COLO668 (cell line): Measurements from ENCODE around the gene PLD4.
A peak's percentile ranks its signal among the peaks of the same experiment; 100 is the strongest.

ENCODE experiments used
- DNase-seq: peaks from one replicate; lab custom pipeline; 2025; ENCODE audit not compliant: unreplicated experiment; lab: John Stamatoyannopoulos, UW

The PLD4 gene

GRCh38 chr14:104953896-104954656, 29.4 kb downstream of the PLD4 start:
- no peak for DNase-seq

GRCh38 chr14:104954746-104955395, 30.2 kb downstream of the PLD4 start:
- no peak for DNase-seq

GRCh38 chr14:104955396-104955770, 30.7 kb downstream of the PLD4 start:
- no peak for DNase-seq

- DNase-seq = no peak
These were observed 31.7 kb downstream of the PLD4 start for GRCh38 chr14:104956290-104956890.

DNA sequence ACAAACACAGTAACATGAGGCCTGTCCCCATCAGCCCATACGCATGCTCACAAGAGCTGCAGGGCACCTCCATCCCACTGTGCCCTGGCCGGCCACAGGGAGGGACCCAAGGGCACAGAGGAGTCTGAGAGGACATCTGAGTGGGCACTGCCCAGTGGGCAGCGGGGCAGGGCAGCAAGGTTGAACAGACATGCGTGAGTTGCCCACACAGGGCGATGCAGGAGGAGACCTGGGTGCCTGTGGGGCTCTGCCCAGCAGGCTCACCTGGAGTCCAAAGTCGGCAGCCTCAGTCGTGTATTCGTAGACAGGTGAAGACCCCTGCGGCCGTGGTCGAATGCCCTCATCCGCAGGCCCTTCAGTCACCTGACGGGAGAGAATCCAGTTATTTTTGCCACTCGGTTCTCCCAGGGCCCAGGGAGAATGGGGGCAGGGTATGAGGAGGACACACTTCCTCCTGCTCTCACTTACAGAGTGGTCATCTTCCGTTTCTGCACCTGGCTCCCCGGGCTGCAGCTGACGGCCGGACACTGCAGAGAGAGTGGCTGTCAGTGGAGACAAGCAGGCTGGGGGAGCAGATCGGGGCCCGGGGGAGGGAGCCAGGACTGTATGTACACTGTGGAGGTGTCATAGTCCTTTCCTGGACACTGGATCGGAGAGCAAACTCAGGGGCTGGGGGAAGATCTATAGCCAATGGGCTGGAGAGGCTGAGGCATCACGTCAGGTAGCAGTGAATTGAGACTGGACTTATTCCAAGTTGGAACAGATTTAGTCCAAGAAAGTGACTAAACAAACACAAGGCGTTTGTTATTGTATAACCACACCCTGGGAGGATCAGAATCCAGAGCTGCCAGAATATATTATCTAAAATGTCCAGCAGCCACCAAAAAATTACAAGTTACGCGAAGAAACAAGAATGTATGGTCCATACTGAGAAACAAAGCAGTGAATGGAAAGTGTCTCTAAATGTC, 32.8 kb downstream of the PLD4 start:
- DNase-seq = no peak

GRCh38 chr14:104964546-104964945, 39.9 kb downstream of the PLD4 start:
- DNase-seq = no peak

DNA sequence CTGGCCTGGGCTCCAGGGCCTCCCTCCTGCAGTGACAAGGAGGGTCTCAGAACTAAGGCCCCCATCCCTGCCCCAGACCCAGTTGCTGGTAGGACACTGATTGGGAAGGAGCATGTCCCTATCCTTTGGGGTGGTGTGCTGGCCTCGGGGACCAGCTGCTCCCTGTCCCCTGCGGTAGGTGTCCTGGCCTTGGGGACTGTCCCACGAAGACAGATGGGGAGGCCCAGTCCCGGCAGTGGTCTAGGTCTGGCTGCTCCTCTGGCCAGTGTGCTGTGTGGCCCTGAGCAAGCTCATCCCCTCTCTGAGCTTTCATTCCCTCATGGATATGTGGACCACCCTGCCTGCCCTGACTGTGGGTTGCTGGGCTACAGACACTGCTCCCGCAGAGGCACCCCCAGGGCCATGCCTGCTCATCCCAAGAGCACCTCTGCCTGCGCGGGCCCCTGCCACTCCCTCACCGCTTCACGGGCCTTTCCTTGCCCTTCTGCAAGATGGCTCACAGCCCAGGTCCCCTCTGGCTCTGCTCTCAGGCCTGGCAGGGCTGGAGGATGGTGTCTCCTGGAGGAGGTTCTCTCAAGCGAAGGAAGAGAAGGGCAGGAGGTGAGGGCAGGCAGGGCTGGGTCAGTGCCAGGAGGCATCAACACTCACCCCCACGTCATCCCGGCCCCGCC, 41.0 kb downstream of the PLD4 start:
- no peak for DNase-seq

DNA sequence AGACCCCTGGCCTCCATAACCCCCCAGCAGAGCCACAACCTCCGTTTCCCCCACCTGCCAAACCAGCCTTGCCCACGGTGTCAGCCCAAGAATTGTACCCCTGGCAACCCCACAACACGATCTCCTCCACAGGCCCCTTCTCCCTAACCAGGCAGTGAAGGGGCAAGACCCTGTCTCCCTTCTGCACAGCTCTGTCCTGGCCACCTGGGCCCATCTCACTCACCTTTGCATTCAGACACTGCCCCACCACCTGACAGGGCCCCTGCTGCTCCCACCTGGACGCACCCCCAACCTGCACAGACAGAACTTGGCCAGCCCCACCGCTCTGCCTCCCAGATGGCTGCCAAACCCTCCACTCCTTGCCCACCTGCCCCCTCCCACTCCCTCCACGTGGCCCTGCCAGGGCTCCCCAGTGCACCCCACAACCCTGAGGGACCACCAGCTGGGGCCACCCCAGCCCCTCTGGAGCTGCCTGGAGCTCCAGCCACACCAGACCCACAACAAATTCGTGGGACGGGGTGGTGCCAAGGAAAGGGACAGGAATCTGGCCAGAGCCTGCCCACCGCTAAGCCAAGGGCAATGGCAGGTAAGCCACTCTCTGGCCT, 41.7 kb downstream of the PLD4 start:
- DNase-seq = no peak

GRCh38 chr14:104966981-104967385, 42.3 kb downstream of the PLD4 start:
- no peak for DNase-seq

- DNase-seq = peak; percentile 56
These were observed 42.9 kb downstream of the PLD4 start for GRCh38 chr14:104967386-104968152.

- DNase-seq = peak; percentile 67
These were observed 43.5 kb downstream of the PLD4 start for GRCh38 chr14:104968153-104968527.

DNA sequence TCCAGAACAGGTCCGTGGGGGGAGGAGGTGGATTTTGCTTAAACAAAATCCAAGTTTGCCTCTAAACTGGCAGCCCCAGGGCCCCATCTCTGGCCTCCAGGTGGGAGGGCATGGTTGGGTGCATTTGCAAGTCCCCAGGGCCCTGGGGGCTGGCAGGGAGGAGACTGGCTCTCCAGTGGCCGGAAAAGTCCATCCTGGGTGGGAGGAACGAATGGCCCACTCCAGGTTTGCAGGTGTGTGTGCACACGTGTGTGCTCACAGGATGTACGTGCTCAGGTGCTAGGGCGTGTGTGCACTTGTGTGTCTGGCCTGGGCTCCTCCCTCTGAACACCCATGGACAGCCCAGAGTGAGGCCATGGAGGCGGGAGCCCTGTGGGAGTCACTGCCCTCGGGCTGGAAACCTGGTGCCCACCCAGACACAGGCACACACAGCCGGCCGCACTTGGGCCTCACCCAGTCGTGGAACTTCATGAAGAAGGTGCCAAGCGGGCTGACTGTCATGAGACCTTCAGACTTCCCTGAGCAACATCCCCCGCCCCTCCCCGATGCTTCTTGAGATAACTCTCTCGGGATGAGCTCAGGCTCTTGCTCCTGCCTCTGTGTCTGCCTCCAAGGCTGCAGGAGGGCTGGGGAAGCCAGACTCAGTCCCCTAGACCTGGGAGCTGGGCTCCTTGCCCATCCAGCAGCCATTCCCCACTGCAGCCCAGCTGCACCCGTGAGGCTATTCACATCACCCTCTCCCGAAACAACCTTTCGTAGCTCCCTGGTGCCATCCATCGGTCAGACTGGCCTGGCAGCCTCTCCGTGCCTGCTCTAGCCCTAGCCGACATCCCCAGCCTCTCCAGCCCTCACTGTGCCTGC, 44.1 kb downstream of the PLD4 start:
- DNase-seq = peak; percentile 61

GRCh38 chr14:104969741-104970230, 45.1 kb downstream of the PLD4 start:
- DNase-seq = no peak

- DNase-seq = no peak
These were observed 45.8 kb downstream of the PLD4 start for GRCh38 chr14:104970231-104971068.

DNA sequence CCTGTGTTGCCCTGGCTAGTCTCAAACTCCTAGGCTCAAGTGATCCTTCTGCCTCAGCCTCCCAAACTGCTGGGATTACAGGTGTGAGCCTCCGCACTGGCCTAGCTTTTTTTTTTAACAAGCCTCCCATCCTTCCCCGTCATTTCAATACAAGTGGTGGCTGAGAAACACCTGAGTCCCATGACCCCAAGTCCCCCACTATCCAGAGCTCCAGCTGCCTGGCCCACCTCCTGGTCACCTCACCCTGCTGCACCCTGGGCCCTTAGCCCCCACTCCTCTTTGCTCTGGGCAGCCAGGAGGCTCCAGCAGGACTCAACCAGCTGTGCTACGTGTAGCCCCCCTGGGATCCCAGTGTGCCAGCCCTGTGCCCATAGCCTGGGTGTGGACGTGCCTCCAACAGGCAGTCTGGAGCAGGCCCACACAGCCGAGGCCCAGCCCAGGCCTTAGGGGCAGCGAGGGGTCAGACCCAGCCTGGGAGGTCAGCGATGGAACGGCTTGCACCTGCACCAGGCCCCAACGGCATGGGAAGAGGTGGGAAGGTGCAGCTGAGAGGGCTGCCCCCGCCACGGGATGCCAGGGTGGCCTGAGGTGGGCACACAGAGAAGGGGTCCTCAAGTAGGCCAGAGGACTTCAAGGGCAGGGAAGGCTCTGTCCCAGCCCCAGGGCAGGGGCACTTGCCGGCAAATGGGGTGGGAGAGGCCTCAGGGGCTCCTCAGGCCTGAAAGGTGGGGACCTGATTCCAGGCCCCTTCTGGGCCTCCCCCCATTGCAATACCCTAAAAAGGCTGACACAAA, 47.0 kb downstream of the PLD4 start:
- no peak for DNase-seq

- DNase-seq = peak; percentile 93
These were observed 47.8 kb downstream of the PLD4 start for GRCh38 chr14:104972301-104973134.
